ENCODE data around the gene TGFBI.

Gene TGFBI

GRCh38 chr5:135980620-135981019 is 48.2 kb upstream of the TGFBI start:
- H3F3A ChIP-seq (ENCODE audit: control insufficient read depth, insufficient read depth): no peaks in the 10 kb centered on the region
- H3K79me2 ChIP-seq (ENCODE audit: control insufficient read depth, low read length): no peaks in the 10 kb centered on the region
- H4K20me1 ChIP-seq (ENCODE audit: control insufficient read depth, insufficient read depth, low read depth, low read length): no peaks in the 10 kb centered on the region
- H3K4me1 ChIP-seq (ENCODE audit: control insufficient read depth, low read length): no peaks in the 10 kb centered on the region
- no peak overlapping the region for H3K27ac ChIP-seq (ENCODE audit: low read depth, low read length)
- H3K4me3 ChIP-seq (ENCODE audit: low read length): no peak overlapping the region
- no peak overlapping the region for H3K4me2 ChIP-seq (ENCODE audit: low read length)
- peaks cover 18% of the 10 kb centered on the region for H3K27me3 ChIP-seq (ENCODE audit: control insufficient read depth, low read length)
- TF ChIP-seq CTCF (IDR thresholded peaks at IDR 0.05; ENCODE audit: low read depth, low read length, poor library complexity, severe bottlenecking): no peak
- no peak for TF ChIP-seq EZH2phosphoT487 (IDR thresholded peaks at IDR 0.05; ENCODE audit: borderline replicate concordance, low read length)
- no peaks in the 10 kb centered on the region for H3K9me3 ChIP-seq (ENCODE audit: control insufficient read depth, insufficient read depth, low read length)
- no peaks in the 10 kb centered on the region for H3K36me3 ChIP-seq (ENCODE audit: control insufficient read depth, low read length)
- no peaks in the 10 kb centered on the region for H3K9me2 ChIP-seq (replicated peaks; ENCODE audit: control insufficient read depth, low read length)

DNA sequence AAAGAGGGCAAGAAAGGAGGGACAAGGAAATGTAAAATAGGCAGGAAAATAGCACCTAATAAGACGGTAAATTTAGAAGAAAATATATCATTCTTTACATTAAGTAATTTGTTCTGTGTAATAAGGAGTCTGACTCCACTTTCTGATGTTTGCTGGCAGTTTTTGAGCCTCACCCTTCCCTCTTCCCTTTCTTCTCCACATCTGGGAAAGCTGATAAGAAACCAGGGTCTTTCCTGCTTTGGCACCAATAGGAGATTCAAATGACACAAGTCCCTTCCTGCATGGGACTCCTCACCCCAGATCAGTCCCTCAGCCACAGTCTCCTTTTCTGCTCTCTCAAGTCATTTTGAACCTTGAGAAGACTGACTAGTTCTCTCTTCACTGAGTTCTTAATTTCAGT is 42.8 kb upstream of the TGFBI start:
- Histone ChIP-seq H4K20me1 (ENCODE audit: control insufficient read depth, insufficient read depth, low read depth, low read length) (no peaks in the 10 kb centered on the region), H3K27ac (ENCODE audit: low read depth, low read length) (no peak overlapping the region)
- TF ChIP-seq EZH2phosphoT487 (IDR thresholded peaks at IDR 0.05; ENCODE audit: borderline replicate concordance, low read length) (no peak), CTCF (IDR thresholded peaks at IDR 0.05; ENCODE audit: low read depth, low read length, poor library complexity, severe bottlenecking) (no peak)

GRCh38 chr5:135986401-135986800 is 42.4 kb upstream of the TGFBI start:
- H3K4me3 ChIP-seq (ENCODE audit: low read length): no peak overlapping the region
- H3K36me3 ChIP-seq (ENCODE audit: control insufficient read depth, low read length): no peaks in the 10 kb centered on the region
- no peaks in the 10 kb centered on the region for H3F3A ChIP-seq (ENCODE audit: control insufficient read depth, insufficient read depth)
- no peak overlapping the region for H3K27ac ChIP-seq (ENCODE audit: low read depth, low read length)
- no peaks in the 10 kb centered on the region for H3K9me3 ChIP-seq (ENCODE audit: control insufficient read depth, insufficient read depth, low read length)
- TF ChIP-seq EZH2phosphoT487 (IDR thresholded peaks at IDR 0.05; ENCODE audit: borderline replicate concordance, low read length) (no peak), CTCF (IDR thresholded peaks at IDR 0.05; ENCODE audit: low read depth, low read length, poor library complexity, severe bottlenecking) (no peak)
- no peaks in the 10 kb centered on the region for H4K20me1 ChIP-seq (ENCODE audit: control insufficient read depth, insufficient read depth, low read depth, low read length)
- peaks cover 13% of the 10 kb centered on the region for H3K27me3 ChIP-seq (ENCODE audit: control insufficient read depth, low read length)
- no peaks in the 10 kb centered on the region for H3K4me1 ChIP-seq (ENCODE audit: control insufficient read depth, low read length)
- no peak overlapping the region for H3K4me2 ChIP-seq (ENCODE audit: low read length)
- no peaks in the 10 kb centered on the region for H3K79me2 ChIP-seq (ENCODE audit: control insufficient read depth, low read length)
- H3K9me2 ChIP-seq (replicated peaks; ENCODE audit: control insufficient read depth, low read length): no peaks in the 10 kb centered on the region

More for the DNA sequence above, 42.8 kb upstream of the TGFBI start:
- Histone ChIP-seq H3K36me3 (ENCODE audit: control insufficient read depth, low read length) (no peaks in the 10 kb centered on the region), H3K79me2 (ENCODE audit: control insufficient read depth, low read length) (no peaks in the 10 kb centered on the region), H3F3A (ENCODE audit: control insufficient read depth, insufficient read depth) (no peaks in the 10 kb centered on the region), H3K4me2 (ENCODE audit: low read length) (no peak overlapping the region), H3K27me3 (ENCODE audit: control insufficient read depth, low read length) (peaks cover 13% of the 10 kb centered on the region), H3K4me1 (ENCODE audit: control insufficient read depth, low read length) (no peaks in the 10 kb centered on the region), H3K4me3 (ENCODE audit: low read length) (no peak overlapping the region), H3K9me3 (ENCODE audit: control insufficient read depth, insufficient read depth, low read length) (no peaks in the 10 kb centered on the region), H3K9me2 (replicated peaks; ENCODE audit: control insufficient read depth, low read length) (no peaks in the 10 kb centered on the region)

All from DOHH2 (cell line).